Mucosa of descending colon (tissue), 3 donors: ENCODE data around the gene LRP1. TPM values are rescaled to one million over a fixed set of nuclear protein-coding genes. Genes with fewer than 3 reads are reported as not detected.

Experiments
- ATAC-seq: fragments of 200-7000 bp; cut with Tn5 transposase; one replicate; pipeline ENCODE4 v1.9.1; 2020; ENCODE audit warnings: mild to moderate bottlenecking, moderate library complexity
- DNase-seq, 3 donors: peaks; one replicate each; pipeline ENCODE4 v3.0.0-alpha.2; 2020
- H3K36me3 ChIP-seq: fragments of 200-600 bp; one replicate; pipeline ENCODE4 v1.8.0; 2021; ENCODE audit warnings: low read depth, mild to moderate bottlenecking
- H3K4me1 ChIP-seq: fragments of 200-600 bp; one replicate; pipeline ENCODE4 v1.8.0; 2021; ENCODE audit warnings: low read depth, mild to moderate bottlenecking
- H3K4me3 ChIP-seq: fragments of 200-600 bp; one replicate; pipeline ENCODE4 v1.8.0; 2021; ENCODE audit warnings: mild to moderate bottlenecking
- H3K9me3 ChIP-seq: fragments of 200-600 bp; one replicate; pipeline ENCODE4 v1.8.0; 2021; ENCODE audit warnings: mild to moderate bottlenecking
- intact Hi-C, 2 donors: fragments of 100-400 bp; cut with DNase I in 1 of 2; cut with micrococcal nuclease in 1 of 2; formaldehyde crosslinking; loops; one replicate each; pipeline versions ENCODE4 v1.11.0 to v1.11.1; 2022; cut with DNase I, micrococcal nuclease
- microRNA-seq: library from miRNA; unstranded; fragments of <30 nt; microRNA quantifications from one replicate; pipeline ENCODE4, GENCODE V29; 2019
- total RNA-seq, 3 donors: library from RNA; stranded (reverse); fragmentation: NEBNext Ultra II Directional in 2 of 3; extraction: Animal tissue kit (Norgen Biotek cat#: 25700) in 2 of 3; gene quantifications; one replicate each; pipeline versions ENCODE4 v1.2.1 to v1.2.4, GENCODE V29; 2021 to 2023
- TF ChIP-seq, protein P1 (sequence below): fragments of 200-600 bp; IDR thresholded peaks from one replicate; pipeline ENCODE4 v1.8.0; 2022; ENCODE audit warnings: antibody characterized with exemption, mild to moderate bottlenecking
- donor health status: DM: no; HTN: no; CAD: no; lungs with moderate emphysema.
- donor health status: DM: no; HTN: no; CAD: no.
- donor health status: DM: no; HTN: yes; CAD: no.

The LRP1 gene
- total RNA-seq, 3 donors from 2014 or later: 128 to 223 (median 148) TPM

DNA sequence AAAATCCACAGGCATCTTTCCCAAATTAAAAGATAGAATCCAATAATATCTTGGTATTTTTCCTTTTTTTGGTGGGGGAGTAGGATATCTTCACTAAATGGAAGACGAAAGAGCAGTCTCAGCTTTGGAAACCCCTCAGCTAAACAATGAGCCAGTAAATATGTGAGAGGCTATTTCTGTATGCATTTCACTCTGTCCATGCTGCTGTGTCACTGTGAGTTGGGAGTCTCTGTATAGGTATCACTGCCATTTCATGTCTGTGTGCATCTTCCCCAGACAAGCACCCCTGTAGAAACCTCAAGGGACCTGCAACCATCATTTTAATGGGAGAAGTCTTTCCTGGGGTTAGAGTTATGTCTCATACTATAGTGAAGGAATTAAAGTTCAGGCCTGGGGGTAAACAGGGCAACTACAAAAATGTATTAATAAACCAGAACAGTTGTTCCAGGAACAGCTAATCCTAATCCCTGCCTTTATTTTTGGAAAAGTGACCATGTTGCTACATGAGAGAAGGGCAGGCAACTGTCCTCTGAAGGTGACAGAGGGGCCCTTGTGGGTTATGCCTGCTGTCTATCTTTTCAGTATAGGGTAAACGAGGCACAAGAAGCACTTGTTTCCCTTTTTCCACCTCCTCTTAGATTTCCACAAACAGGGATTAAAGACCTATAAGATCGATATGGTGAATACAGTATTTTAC, 134.0 kb downstream of the LRP1 start:
- no peak overlapping the region for H3K4me3 ChIP-seq
- TF ChIP-seq, protein P1, sequence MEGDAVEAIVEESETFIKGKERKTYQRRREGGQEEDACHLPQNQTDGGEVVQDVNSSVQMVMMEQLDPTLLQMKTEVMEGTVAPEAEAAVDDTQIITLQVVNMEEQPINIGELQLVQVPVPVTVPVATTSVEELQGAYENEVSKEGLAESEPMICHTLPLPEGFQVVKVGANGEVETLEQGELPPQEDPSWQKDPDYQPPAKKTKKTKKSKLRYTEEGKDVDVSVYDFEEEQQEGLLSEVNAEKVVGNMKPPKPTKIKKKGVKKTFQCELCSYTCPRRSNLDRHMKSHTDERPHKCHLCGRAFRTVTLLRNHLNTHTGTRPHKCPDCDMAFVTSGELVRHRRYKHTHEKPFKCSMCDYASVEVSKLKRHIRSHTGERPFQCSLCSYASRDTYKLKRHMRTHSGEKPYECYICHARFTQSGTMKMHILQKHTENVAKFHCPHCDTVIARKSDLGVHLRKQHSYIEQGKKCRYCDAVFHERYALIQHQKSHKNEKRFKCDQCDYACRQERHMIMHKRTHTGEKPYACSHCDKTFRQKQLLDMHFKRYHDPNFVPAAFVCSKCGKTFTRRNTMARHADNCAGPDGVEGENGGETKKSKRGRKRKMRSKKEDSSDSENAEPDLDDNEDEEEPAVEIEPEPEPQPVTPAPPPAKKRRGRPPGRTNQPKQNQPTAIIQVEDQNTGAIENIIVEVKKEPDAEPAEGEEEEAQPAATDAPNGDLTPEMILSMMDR: no peak
- no peak for DNase-seq
- H3K36me3 ChIP-seq: no peaks in the 10 kb centered on the region
- intact Hi-C loops: loop anchor here in 1 of 2 donors (10.0 kb wide), 1 partner anchor 193 kb away; the partner anchor contains the start of genes GLI1 and INHBE
- no peak for ATAC-seq
- H3K9me3 ChIP-seq: no peaks in the 10 kb centered on the region
- H3K4me1 ChIP-seq: no peaks in the 10 kb centered on the region

Small RNA genes within 50 kb of the gene (microRNA-seq; reads per million reads assigned to microRNA genes)
- gene MIR1228: 1.6 reads per million

Other genes with a start within 250 kb of the LRP1 start
- gene SDR9C7, start 194.1 kb upstream of the LRP1 start, total RNA-seq: not detected
- gene RDH16, start 170.9 kb upstream of the LRP1 start, total RNA-seq: under 1 TPM; 0.14 to 0.28 (median 0.19) TPM
- gene ZBTB39, start 121.9 kb upstream of the LRP1 start, total RNA-seq: 1 to 10 TPM; 3.5 to 8.6 (median 4.6) TPM
- 1 to 10 TPM in 2 of 3 donors, under 1 TPM in 1; 0.81 to 2.0 (median 1.8) TPM for gene TAC3, start 112.0 kb upstream of the LRP1 start, total RNA-seq
- gene MYO1A, start 78.4 kb upstream of the LRP1 start, total RNA-seq: 100 to 1,000 TPM; 167 to 444 (median 219) TPM
- 10 to 100 TPM in 2 of 3 donors, 1 to 10 TPM in 1; 6.3 to 16.9 (median 10.2) TPM for gene NEMP1, start 49.7 kb upstream of the LRP1 start, total RNA-seq
- 10 to 100 TPM in 1 of 3 donors, 1 to 10 TPM in 2; 2.6 to 29.3 (median 3.9) TPM for gene NAB2, start 39.4 kb upstream of the LRP1 start, total RNA-seq
- gene STAT6, start 17.1 kb upstream of the LRP1 start, total RNA-seq: 100 to 1,000 TPM; 219 to 286 (median 281) TPM
- not detected for gene LRP1-AS, start 19.1 kb downstream of the LRP1 start, total RNA-seq
- under 1 TPM in 1 of 3 donors, not detected in 2; 0.25 TPM for gene NXPH4, start 88.3 kb downstream of the LRP1 start, total RNA-seq
- 10 to 100 TPM; 34.7 to 67.4 (median 40.9) TPM for gene SHMT2, start 101.2 kb downstream of the LRP1 start, total RNA-seq
- 1 to 10 TPM; 2.4 to 4.3 (median 3.3) TPM for gene STAC3, start 122.7 kb downstream of the LRP1 start, total RNA-seq